Muscle of back (tissue), 11 donors: ENCODE measurements around the gene DPP8. TPM values are rescaled to one million over a fixed set of nuclear protein-coding genes. Genes with fewer than 3 reads are reported as not detected.
A peak's percentile ranks its signal among the peaks of the same experiment; 100 is the strongest.

Experiments
- DNase-seq, 3 donors: peaks; one replicate each; pipeline versions ENCODE4 v3.0.0 to v3.0.0-alpha.2; 2013
- polyA plus RNA-seq, 10 donors: library from polyadenylated mRNA; unstranded; fragments of 120-200 nt; gene quantifications; one replicate each; pipeline ENCODE4 v1.2.1, GENCODE V29; 2013; ENCODE audit not compliant: insufficient read length in 10 of 10

DPP8 gene
- polyA plus RNA-seq, 10 donors: 15.0 to 27.8 (median 20.5) TPM

- DNase-seq: no peak
Measured at GRCh38 chr15:65426216-65426853, 91.2 kb downstream of the DPP8 start.

GRCh38 chr15:65424683-65425082 lies 92.8 kb downstream of the DPP8 start:
- DNase-seq: no peak

DNA sequence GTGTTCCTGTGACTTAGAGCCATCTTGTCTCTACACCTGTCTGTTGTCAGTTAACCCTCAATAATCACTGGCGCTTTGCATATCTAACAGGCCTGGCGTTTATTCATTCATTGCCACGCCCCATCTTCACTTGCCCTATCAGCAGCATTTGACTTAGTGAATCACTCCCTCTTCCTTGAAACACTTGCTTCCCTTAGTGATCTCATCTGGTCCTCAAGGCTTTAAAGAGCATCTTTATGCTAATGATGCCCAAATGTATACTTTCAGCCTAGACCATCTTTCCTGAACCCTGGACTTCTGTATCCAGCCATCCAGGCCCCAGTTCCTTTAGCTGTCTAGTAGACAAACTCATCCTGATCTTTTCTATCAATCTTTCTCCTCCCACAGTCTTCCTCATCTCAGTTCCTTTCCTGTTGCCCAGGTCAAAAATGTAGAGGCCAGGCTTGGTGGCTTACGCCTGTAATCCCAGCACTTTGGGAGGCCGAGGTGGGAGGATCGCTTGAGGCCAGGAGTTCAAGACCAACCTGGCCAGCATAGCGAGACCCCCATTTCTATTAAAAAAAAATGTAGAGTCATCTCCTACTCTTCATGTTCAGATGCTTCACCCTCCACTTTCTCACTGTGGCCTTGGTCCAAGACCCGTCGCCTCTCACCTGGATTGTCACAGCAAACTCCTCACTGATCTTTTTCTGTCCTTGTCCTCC lies 93.4 kb downstream of the DPP8 start:
- no peak for DNase-seq

DNA sequence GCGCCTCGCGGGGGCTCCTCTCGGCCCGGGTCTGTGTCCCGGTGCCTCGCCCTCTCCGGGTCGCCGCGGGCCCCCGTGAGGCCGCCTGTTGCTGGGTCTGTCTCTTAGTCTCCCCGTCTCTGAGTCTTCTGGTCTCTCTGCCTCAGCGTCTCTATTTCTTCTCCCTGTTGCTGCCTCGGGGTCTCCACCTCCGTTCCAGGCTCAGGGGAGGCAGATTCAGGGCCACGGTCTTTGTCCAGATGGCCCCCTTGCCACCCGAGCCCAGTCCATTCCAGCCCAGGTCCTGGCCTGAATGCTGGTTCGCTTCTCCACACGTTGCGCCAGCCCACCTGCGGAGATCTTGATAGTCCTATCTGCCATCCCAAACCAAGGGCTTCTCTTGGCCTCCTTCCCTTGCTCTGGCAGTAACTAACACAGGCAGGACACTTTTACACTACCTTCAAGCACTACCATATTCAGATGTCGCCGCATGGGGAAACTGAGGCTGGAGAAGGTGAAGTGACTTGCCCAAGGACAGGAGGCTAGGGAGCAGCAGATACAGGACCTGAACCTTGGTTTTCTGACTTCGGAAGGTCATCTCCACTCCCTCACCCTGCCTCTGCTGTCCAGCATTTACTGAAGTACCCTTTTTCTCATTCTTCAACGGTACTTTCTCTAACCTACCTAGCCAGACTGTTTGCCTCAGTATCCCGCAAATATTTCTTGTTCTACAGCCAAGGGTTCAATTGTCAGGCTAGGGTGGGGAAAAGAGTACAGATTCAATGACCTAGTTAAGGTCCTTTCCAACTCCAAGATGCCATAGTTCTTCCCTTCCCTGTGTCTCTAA lies 94.1 kb downstream of the DPP8 start:
- DNase-seq: peak in 1 of 3 donors; percentile 68

- DNase-seq: peak; percentile 91 to 96 (median 91)
Measured at GRCh38 chr15:65421360-65422215, 95.9 kb downstream of the DPP8 start.

- DNase-seq: no peak
Measured at GRCh38 chr15:65420975-65421359, 96.5 kb downstream of the DPP8 start.

GRCh38 chr15:65418596-65418995 lies 98.9 kb downstream of the DPP8 start:
- DNase-seq: no peak

DNA sequence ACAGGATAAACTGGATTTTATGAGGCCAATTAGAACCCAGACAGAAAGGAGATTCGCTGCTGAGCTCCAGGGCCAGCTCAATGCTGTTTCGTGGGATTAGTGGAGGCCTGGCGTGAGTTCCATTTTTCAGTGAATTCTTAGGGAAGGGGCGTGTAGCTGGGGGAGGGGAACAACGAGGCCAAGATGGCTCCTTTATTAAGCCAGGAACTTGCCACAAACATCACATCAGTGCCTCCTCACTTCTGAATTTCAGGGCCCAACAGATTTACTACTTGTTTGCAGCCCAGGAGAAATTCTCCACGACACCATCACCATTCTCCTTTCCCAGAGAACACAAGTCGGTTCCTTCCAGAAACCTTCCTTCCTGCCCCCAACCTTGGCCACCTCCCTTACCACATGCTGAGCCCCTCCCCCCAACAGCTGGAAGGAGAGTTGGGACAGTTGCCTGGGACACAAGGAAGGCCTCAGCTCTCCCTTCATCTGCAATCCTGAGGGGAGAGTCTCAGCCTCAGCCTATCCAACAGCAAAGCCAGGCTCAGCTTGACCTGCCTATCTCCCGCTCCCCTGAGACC lies 100.6 kb downstream of the DPP8 start:
- peak; percentile 79 to 94 (median 83) for DNase-seq

GRCh38 chr15:65414841-65415621 lies 102.5 kb downstream of the DPP8 start:
- peak; percentile 79 to 84 (median 79) for DNase-seq

DNA sequence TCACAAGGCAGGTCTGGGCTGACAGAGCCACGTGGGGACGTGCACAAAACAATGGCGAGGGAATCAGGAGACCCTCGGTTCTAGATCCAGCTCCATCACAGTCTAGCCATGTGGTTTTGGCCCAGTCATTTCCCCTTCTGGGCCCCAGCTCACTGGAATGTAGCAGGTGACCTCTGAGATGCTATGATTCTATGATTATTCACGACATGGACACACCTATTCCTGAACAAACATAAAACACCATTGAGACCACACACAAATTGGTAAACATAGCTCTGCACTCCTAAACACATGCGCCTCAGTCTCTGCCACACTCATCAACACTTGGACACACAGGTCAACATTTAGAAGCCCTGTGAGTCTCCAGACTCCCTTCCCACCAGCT lies 103.7 kb downstream of the DPP8 start:
- no peak for DNase-seq

GRCh38 chr15:65413051-65413759 lies 104.3 kb downstream of the DPP8 start:
- DNase-seq: no peak

DNA sequence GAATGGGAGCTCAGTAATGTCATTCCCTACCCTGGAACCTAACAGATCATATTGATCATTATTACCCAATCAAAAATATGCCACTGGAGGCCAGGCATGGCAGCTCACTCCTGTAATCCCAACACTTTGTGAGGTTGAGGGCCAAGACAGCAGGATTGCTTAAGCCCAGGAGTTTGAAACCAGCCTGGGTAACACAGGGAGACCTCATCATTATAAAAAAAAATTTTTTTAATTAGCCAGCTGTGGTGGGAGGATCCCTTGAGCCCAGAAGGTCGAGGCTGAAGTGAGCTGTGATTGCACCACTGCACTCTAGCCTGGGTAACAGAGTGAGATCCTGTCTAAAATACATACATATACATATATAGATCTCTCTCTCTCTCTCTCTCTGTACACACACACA lies 104.9 kb downstream of the DPP8 start:
- no peak for DNase-seq

DNA sequence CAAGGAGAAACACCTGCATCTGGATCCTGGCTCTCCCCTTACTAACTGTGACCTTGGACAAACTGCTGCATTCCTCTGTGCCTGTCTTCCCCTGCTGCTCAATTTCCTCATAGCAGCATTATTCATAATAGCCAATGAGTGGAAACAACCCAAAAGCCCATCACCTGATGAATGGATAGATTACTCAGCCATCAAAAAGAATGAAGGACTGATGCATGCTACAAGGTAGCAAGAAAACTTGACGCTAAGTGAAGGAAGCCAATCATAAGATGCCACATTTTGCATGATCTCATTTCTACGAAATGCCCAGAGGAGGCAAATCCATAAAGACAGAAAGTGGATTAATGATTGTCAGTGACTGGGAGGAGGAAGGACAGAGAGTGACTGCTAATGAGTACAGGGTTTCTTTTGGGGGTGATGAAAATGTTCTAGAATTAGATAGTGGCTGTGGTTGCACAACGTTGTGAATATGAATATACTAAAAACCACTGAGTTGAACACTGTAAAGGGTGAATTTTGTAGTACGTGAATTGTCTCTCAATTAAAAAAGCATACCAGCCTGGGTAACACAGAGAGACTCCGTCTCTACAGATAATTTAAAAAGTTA lies 105.9 kb downstream of the DPP8 start:
- DNase-seq: no peak

GRCh38 chr15:65410972-65411371 lies 106.5 kb downstream of the DPP8 start:
- no peak for DNase-seq

- DNase-seq: no peak
Measured at GRCh38 chr15:65410036-65410435, 107.5 kb downstream of the DPP8 start.

- peak in 1 of 3 donors; percentile 93 for DNase-seq
Measured at GRCh38 chr15:65409036-65409631, 108.4 kb downstream of the DPP8 start.

DNA sequence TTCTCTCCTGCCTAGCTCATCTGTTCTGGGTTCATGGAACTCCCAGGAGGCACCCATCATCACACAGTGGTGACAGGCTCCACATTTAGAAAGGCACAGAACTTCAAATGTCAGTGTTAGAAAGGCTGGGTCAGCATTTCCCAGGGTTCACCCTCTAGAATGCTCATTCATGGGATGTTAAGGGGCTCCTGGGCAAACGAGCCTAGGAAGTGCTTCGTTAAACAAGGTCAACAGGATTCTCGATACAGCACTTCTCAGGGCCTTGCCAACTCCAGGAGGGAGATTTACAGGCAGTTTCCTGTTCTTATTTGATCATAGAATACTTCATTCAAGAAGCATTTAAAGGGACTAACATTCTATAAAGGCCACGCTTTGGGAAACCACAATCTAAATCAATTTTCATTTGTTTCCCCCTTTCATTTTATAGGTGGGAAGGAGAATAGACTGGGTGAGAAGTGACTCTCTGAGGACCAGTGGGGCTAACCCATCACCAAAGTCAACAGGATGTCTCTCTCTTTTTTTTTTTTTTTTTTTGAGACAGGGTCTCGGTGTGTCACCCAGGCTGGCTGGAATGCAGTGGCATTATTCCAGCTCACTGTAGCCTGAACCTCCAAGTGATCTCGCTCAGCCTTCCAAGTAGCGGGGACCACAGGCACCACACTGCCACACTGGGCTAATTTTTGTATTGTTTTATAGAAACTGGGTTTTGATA lies 109.0 kb downstream of the DPP8 start:
- no peak for DNase-seq

DNA sequence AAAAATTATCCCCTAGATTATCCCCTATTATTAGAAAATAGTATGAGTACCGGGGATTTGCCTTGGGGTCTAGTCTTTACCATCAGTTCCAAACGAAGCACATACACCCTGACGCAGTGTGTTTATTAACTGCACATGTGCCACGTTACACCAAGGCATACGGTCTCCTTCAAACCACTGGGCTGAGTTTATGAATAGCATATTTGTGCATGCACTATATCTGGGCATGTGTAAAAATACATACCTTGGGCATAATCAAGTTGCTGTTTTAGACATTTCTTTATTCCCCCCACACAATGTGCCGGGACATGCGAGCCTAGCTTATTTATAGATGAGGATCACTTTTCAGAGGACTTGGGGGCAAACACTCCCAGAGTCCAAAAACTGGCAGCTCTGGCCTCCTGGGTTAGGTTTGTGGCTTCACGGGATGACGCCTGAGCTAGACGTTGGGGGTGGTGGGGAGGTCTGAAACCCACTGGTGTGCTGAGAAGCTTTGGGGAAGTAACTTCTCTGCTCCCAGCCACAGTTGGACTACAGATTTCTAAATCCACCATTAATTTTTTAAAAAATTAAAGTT lies 111.0 kb downstream of the DPP8 start:
- DNase-seq: no peak
